GM19043 (cell line): ENCODE data around the gene SLC38A9.

Source experiments
- ATAC-seq: cut with Tn5 transposase; IDR thresholded peaks from one replicate; pipeline ENCODE4 v1.9.1; 2021; ENCODE audit warnings: low read depth; ENCODE audit not compliant: unreplicated experiment

SLC38A9 gene

GRCh38 chr5:55591686-55592085, 120.4 kb downstream of the SLC38A9 start:
- no peak for ATAC-seq

- ATAC-seq = no peak
Observed at GRCh38 chr5:55585206-55585610, 126.9 kb downstream of the SLC38A9 start.

- no peak for ATAC-seq
Observed at GRCh38 chr5:55584398-55585205, 127.5 kb downstream of the SLC38A9 start.

- ATAC-seq = no peak
Observed at GRCh38 chr5:55583578-55583977, 128.5 kb downstream of the SLC38A9 start.

GRCh38 chr5:55582256-55582655, 129.9 kb downstream of the SLC38A9 start:
- ATAC-seq = no peak

GRCh38 chr5:55580042-55580441, 132.1 kb downstream of the SLC38A9 start:
- no peak for ATAC-seq

- no peak for ATAC-seq
Observed at GRCh38 chr5:55578771-55579170, 133.4 kb downstream of the SLC38A9 start.

- ATAC-seq = no peak
Observed at GRCh38 chr5:55577353-55578060, 134.6 kb downstream of the SLC38A9 start.

- ATAC-seq = no peak
Observed at GRCh38 chr5:55576661-55577060, 135.5 kb downstream of the SLC38A9 start.
